Ramos (cell line): ENCODE results near the gene KLHL10.
"Not testable (repeated sequence)": the region's sequence is repeated elsewhere in the genome, so short reads cannot be mapped to it uniquely, and the experiment has no call there.

Experiments used
- in situ Hi-C: fragments of 300-500 bp; cut with MboI; formaldehyde crosslinking; loops from one replicate; pipeline ENCODE4 v1.14.3; 2022; ENCODE audit warnings: low sequenced_read_pairs; ENCODE audit not compliant: unreplicated experiment

Gene KLHL10

GRCh38 chr17:41844971-41845370 lies 7.3 kb downstream of the KLHL10 start:
- in situ Hi-C loops, result no loop called here

- in situ Hi-C loops, result no loop called here
Observed at GRCh38 chr17:41848788-41849187, 11.2 kb downstream of the KLHL10 start.

GRCh38 chr17:41849251-41849990 lies 11.8 kb downstream of the KLHL10 start:
- in situ Hi-C loops, result no loop called here

GRCh38 chr17:41851382-41851781 lies 13.8 kb downstream of the KLHL10 start:
- in situ Hi-C loops, result not testable (repeated sequence)

- in situ Hi-C loops, result no loop called here
Observed at GRCh38 chr17:41860254-41860931, 22.8 kb downstream of the KLHL10 start.

GRCh38 chr17:41863074-41863848 lies 25.6 kb downstream of the KLHL10 start:
- in situ Hi-C loops, result no loop called here

- in situ Hi-C loops, result no loop called here
Observed at GRCh38 chr17:41864498-41864835, 26.8 kb downstream of the KLHL10 start.

- in situ Hi-C loops, result no loop called here
Observed at GRCh38 chr17:41864836-41865595, 27.4 kb downstream of the KLHL10 start, which contains the start of gene KLHL11. KLHL11 (minus strand) TSS chr17:41865423; CDS start chr17:41865370, 53 bp downstream.

GRCh38 chr17:41865596-41865893 lies 27.9 kb downstream of the KLHL10 start:
- in situ Hi-C loops, result no loop called here

- in situ Hi-C loops, result no loop called here
Observed at GRCh38 chr17:41868568-41868967, 30.9 kb downstream of the KLHL10 start.

GRCh38 chr17:41869426-41869825 lies 31.8 kb downstream of the KLHL10 start:
- in situ Hi-C loops, result no loop called here

- in situ Hi-C loops, result no loop called here
Observed at GRCh38 chr17:41870097-41870496, 32.5 kb downstream of the KLHL10 start.

GRCh38 chr17:41870627-41871026 lies 33.0 kb downstream of the KLHL10 start:
- in situ Hi-C loops, result no loop called here

GRCh38 chr17:41871789-41872188 lies 34.2 kb downstream of the KLHL10 start:
- in situ Hi-C loops, result no loop called here

GRCh38 chr17:41873559-41874292 lies 36.1 kb downstream of the KLHL10 start:
- in situ Hi-C loops, result no loop called here

- in situ Hi-C loops, result not testable (repeated sequence)
Observed at GRCh38 chr17:41874293-41874670, 36.7 kb downstream of the KLHL10 start.

GRCh38 chr17:41880130-41880529 lies 42.5 kb downstream of the KLHL10 start:
- in situ Hi-C loops, result no loop called here

- in situ Hi-C loops, result no loop called here
Observed at GRCh38 chr17:41882756-41883155, 45.1 kb downstream of the KLHL10 start.

GRCh38 chr17:41885733-41886132 lies 48.1 kb downstream of the KLHL10 start:
- in situ Hi-C loops, result no loop called here
